Fibroblast of the aortic adventitia (primary cell): ENCODE measurements around the gene SCMH1. TPM values are rescaled to one million over a fixed set of nuclear protein-coding genes. Genes with fewer than 3 reads are reported as not detected.

Source experiments
- DNase-seq: peaks from one replicate; pipeline ENCODE4 v3.0.0-alpha.2; 2010; ENCODE audit warnings: low read depth
- H3K4me3 ChIP-seq: 2 replicates; pipeline ENCODE4 v1.5.1; 2011; ENCODE audit warnings: low read depth, mild to moderate bottlenecking, control low read depth, low read length, moderate library complexity
- total RNA-seq: library from RNA; depleted of rRNA; stranded (reverse); fragments of >200 nt; gene quantifications from 2 replicates; pipeline ENCODE4 v1.2.3, GENCODE V29; 2012; ENCODE audit warnings: low replicate concordance
- TF ChIP-seq, protein P1 (sequence below): IDR thresholded peaks from 2 replicates; pipeline ENCODE4 v1.5.1; 2011; ENCODE audit warnings: mild to moderate bottlenecking, low read length, control low read depth, inconsistent platforms; ENCODE audit not compliant: insufficient read depth

Gene SCMH1
- total RNA-seq, 1 donor, result 12.1 TPM

DNA sequence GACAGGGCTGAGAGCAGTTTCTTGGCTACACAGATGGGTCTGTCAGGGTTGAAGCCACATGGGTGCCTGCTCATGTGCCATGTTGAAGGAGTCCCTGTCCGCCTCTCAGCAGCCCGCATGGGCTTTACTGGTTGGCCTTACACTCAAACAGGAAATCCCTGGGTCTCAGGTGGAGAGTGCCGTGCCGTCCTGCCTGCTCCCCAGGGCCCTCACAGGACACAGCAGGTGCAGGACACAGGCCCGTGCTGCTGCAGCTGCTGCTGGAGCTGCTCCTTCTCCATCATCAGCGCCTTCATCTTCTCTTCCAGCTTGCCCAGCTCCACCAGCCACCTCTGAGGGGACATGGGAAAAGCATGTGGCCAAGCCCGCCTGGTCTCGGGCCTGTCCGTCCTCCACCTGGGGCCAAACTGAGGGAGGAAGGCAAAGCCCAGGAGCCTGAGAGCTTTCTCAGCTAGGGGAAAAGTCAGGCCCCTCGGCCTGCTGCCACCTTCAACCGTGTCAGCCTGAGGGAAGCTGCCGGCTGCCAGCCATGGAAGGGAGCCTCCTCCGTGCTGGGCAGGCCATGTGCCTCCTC lies 226.1 kb downstream of the SCMH1 start:
- DNase-seq, result no peak
- no peak overlapping the region for H3K4me3 ChIP-seq
- TF ChIP-seq, protein P1, sequence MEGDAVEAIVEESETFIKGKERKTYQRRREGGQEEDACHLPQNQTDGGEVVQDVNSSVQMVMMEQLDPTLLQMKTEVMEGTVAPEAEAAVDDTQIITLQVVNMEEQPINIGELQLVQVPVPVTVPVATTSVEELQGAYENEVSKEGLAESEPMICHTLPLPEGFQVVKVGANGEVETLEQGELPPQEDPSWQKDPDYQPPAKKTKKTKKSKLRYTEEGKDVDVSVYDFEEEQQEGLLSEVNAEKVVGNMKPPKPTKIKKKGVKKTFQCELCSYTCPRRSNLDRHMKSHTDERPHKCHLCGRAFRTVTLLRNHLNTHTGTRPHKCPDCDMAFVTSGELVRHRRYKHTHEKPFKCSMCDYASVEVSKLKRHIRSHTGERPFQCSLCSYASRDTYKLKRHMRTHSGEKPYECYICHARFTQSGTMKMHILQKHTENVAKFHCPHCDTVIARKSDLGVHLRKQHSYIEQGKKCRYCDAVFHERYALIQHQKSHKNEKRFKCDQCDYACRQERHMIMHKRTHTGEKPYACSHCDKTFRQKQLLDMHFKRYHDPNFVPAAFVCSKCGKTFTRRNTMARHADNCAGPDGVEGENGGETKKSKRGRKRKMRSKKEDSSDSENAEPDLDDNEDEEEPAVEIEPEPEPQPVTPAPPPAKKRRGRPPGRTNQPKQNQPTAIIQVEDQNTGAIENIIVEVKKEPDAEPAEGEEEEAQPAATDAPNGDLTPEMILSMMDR, result no peak

DNA sequence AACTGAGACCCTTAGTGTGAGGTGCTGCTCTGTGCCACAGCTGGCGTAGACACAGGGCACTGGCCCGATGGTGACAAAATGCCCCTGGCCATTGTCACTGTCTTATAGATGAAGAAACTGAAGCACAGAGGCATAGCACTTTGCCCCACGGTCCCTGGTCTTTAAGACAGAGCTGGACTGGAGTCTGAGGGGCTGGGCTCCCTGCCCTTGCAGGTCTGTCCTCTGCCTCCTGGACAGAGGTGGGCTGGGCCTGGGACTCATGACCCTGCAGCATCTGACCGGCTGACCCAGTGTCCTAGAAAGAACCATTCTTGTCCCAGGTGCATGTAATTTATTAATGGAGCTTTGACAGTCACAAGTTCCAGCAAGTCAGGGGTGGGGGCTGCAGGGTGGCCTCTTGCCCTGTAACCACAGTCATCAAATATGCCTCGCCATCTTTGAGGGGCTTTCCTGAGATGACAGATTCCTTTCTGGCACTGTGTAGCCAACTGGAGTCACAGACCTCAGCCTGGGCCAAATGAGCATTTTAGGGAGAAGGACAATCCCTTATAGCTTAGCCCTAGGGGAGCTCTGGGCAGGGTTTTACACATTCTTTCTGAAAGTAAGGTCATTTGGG lies 226.7 kb downstream of the SCMH1 start:
- no peak for DNase-seq
- no peak overlapping the region for H3K4me3 ChIP-seq
- TF ChIP-seq, protein P1, result no peak

DNA sequence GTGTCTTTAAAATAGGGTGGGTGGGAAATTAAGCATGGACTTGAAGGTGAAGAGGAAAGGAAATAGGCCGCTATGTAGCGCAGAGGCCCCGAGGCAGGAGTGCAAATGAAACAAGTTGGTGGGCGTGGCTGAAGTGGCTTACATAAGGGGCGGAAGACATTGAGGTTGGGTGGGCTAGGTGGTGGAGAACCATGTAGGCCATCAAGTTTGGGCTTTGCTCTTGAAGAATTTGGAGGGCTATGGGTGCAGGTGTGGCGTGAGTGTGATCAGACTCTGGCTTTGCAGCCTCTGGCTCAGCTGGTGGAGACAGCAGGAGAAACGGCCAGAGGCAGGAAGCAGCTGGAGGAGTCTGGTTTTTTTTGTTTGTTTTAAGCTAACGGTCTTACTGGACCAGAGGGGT lies 227.2 kb downstream of the SCMH1 start:
- no peak for DNase-seq
- no peak overlapping the region for H3K4me3 ChIP-seq
- TF ChIP-seq, protein P1, result no peak

DNA sequence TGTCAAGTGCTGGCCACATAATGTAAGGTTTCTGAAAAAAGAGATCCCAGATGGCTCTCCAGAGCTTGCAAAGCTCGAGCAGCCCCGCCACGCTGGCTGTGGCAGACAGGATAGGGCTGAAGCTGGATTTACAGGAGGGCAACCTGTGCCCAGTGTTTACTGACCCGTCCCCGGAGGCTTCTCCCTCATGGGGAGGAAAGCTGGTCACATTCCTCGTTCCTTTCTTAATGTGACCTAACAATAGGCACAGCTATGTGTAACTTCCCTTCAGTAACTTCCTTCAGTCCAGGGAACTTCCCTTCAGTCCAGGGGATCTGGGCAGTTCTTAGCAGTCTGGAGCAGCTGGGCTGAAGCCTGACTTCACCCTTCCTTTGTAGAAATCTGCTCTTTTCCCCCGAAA lies 228.3 kb downstream of the SCMH1 start:
- TF ChIP-seq, protein P1, result no peak

DNA sequence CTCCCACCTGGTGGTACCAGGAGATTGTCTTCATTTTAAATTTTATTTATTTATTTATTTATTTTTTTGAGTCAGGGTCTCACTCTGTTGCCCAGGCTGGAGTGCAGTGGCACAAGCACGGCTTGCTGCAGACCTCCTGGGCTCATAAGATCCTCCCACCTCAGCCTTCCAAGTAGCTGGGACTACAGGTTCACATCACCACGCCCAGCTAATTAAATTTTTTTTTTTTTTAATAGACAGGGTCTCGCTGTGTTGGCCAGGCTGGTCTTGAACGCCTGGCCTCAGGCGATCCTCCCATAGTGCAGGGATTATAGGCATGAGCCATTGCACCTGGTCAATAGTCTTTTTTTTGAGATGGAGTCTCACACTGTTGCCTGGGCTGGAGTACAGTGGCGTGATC lies 229.1 kb downstream of the SCMH1 start:
- DNase-seq, result no peak
- H3K4me3 ChIP-seq, result no peak overlapping the region
- TF ChIP-seq, protein P1, result no peak

More for the DNA sequence above, 228.3 kb downstream of the SCMH1 start:
- no peak overlapping the region for H3K4me3 ChIP-seq
- DNase-seq, result no peak

DNA sequence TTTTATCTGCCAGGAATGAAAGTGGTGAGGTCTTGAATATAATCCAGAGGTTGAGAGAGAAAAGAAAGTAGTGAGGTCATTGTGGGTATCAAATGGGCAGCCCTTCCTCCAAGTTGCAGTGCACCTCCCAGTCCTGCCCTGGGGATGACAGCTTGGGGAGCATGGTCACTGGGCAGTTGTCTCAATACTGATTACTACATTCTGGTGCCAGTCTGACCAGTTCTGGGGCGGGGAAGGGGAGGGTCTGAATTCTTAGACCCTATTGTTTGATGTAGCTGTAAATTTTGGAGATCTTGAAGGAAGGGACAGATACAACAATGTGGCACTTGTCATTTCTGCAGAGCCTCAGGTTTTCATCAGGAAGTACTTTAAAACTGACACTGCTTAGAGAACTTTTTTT lies 231.8 kb downstream of the SCMH1 start:
- no peak for DNase-seq
- no peak overlapping the region for H3K4me3 ChIP-seq
- TF ChIP-seq, protein P1, result no peak

DNA sequence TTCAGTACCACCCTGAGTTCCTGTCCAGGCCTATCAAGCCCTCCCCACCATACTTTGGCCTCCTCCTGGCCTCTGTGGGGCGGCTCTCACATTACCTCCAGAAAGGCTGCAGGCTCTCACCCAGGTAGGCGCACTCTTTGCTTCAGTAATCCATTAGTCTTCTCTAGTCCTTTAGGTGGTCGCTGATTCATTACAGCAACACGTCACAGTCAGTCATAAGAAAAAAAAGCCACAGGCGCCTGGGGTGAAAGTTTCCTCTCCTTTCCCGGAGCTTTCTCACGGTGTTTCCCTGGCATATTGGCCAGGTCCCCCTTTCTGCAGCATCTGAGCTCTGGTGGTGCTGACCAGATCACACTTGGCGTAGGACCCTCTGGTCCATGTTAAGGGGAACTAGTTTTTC lies 232.6 kb downstream of the SCMH1 start:
- H3K4me3 ChIP-seq, result no peak overlapping the region
- TF ChIP-seq, protein P1, result no peak
- DNase-seq, result no peak
